HL-60 (cell line): ENCODE results near the gene IGFBP4.

Source experiments
- POLR2AphosphoS5 ChIP-seq: IDR thresholded peaks from 2 replicates; pipeline ENCODE4 v1.6.1; 2012; ENCODE audit warnings: low read depth
- TF ChIP-seq, protein P1 (sequence below): IDR thresholded peaks from one replicate; pipeline ENCODE4 v1.5.1; 2011; ENCODE audit warnings: low read length, control low read depth, inconsistent platforms; ENCODE audit not compliant: insufficient read depth

DNA sequence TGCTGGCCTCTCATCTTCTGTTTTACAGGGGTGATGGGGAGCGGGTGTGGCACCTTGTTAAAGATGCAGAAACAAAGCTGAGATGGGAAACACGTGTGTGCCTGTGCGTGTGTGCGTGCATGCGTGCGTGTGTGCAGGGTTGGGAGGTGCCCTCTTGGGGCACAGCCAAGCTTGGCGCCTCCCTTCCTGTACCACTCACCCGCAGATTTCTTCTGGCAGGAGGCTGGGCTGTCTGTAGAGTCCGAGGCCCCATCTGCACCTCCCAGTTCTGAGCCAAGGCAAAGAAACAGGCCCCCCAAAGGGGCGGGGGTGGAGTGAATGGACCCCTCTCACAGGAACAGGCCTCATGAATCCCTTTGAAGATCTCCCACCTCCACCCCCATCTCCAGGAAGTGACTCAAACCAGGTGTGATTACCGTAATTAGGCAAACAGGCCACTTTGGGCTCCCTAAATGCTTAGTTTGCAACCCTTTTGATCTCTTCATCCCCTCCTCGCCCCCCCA is 37.3 kb downstream of the IGFBP4 start:
- TF ChIP-seq, protein P1, sequence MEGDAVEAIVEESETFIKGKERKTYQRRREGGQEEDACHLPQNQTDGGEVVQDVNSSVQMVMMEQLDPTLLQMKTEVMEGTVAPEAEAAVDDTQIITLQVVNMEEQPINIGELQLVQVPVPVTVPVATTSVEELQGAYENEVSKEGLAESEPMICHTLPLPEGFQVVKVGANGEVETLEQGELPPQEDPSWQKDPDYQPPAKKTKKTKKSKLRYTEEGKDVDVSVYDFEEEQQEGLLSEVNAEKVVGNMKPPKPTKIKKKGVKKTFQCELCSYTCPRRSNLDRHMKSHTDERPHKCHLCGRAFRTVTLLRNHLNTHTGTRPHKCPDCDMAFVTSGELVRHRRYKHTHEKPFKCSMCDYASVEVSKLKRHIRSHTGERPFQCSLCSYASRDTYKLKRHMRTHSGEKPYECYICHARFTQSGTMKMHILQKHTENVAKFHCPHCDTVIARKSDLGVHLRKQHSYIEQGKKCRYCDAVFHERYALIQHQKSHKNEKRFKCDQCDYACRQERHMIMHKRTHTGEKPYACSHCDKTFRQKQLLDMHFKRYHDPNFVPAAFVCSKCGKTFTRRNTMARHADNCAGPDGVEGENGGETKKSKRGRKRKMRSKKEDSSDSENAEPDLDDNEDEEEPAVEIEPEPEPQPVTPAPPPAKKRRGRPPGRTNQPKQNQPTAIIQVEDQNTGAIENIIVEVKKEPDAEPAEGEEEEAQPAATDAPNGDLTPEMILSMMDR = no peak
- peak; percentile 58 for TF ChIP-seq POLR2AphosphoS5
